NT2/D1 (cell line): ENCODE results near the gene ULBP3.

ENCODE experiments used
- SUZ12 ChIP-seq: IDR thresholded peaks from 2 replicates; pipeline ENCODE4 v1.6.1; 2011; ENCODE audit not compliant: insufficient read length, insufficient read depth; ENCODE audit errors: extremely low read depth
- YY1 ChIP-seq: IDR thresholded peaks from 2 replicates; pipeline ENCODE4 v1.6.1; 2011; ENCODE audit not compliant: insufficient read length, insufficient read depth
- ZNF274 ChIP-seq: IDR thresholded peaks from 2 replicates; pipeline ENCODE4 v1.6.1; 2011; ENCODE audit warnings: mild to moderate bottlenecking, low read depth, low read length

- TF ChIP-seq SUZ12 (no peak), YY1 (no peak), ZNF274 (no peak)
These were observed 25.2 kb downstream of the ULBP3 start for GRCh38 chr6:150043501-150044412.
